GM12873 (cell line): Measurements from ENCODE around the gene STIM1.

Source experiments
- TF ChIP-seq, protein P1 (sequence below): IDR thresholded peaks from 2 replicates; pipeline ENCODE4 v1.5.1; 2012; ENCODE audit warnings: low read depth, mild to moderate bottlenecking, moderate library complexity, low read length, control low read depth; ENCODE audit not compliant: insufficient read depth; ENCODE audit errors: missing control alignments

The STIM1 gene

DNA sequence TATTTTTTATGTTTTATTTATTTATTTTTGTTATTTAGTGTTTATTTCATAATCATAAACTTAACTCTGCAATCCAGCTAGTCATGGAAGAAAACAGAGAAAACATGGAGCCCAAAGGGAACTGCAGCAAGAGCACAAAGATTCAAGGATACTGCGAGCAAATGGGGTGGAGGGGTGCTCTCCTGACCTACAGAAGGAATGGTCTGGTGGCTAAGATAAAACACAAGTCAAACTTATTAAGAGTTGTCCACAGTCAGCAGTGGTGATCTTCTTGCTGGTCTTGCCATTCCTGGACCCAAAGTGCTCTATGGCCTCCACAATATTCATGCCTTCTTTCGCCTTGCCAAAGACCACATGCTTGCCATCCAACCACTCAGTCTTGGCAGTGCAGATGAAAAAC lies 36.7 kb downstream of the STIM1 start:
- TF ChIP-seq, protein P1, sequence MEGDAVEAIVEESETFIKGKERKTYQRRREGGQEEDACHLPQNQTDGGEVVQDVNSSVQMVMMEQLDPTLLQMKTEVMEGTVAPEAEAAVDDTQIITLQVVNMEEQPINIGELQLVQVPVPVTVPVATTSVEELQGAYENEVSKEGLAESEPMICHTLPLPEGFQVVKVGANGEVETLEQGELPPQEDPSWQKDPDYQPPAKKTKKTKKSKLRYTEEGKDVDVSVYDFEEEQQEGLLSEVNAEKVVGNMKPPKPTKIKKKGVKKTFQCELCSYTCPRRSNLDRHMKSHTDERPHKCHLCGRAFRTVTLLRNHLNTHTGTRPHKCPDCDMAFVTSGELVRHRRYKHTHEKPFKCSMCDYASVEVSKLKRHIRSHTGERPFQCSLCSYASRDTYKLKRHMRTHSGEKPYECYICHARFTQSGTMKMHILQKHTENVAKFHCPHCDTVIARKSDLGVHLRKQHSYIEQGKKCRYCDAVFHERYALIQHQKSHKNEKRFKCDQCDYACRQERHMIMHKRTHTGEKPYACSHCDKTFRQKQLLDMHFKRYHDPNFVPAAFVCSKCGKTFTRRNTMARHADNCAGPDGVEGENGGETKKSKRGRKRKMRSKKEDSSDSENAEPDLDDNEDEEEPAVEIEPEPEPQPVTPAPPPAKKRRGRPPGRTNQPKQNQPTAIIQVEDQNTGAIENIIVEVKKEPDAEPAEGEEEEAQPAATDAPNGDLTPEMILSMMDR, result no peak

DNA sequence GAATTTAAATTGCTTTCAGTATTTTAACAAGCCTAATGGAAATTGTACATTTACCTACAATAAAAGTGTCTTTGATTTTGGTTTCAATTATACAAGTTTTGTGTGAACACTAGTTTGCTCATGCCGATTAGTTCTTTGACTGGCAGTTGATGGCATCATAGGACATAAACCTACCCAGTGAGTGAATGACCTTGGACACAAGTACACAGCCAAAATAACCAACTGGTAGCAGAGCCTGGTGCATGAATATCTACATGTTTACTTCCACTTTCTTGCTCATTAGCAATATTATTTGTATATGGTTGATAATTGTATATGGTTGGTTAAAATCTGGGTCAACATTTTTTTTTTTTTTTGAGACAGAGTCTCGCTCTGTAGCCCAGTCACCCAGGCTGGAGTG lies 37.8 kb downstream of the STIM1 start:
- TF ChIP-seq, protein P1, result no peak

DNA sequence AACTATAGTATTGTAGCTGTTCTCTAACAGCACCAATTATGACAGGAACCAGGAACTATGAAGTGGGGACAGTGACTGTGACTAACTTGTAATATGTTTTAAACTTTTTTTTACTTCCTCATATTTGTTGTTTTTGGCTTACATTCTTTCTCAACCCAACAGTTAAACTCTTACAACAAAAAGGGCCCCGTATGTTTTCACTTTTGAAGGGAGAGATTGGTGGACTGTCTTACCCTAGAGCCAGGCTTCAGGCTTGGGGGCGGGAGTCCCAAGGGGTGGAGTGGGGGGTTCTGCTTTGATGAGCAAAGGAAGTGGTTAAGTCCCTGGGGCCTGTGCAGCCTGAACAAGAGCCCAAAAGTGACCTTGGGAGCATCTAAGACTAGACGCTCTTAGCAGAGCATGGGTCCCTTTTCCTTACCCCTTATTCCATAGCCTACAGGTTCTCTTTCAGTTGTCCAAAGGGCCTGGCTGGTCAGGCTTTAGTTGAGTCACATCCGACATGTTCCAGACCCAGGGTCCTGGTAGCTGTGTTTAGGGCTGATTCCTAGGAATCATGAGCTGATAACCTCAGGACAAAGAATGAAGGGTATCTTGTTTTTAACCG lies 38.8 kb downstream of the STIM1 start:
- TF ChIP-seq, protein P1, result no peak

DNA sequence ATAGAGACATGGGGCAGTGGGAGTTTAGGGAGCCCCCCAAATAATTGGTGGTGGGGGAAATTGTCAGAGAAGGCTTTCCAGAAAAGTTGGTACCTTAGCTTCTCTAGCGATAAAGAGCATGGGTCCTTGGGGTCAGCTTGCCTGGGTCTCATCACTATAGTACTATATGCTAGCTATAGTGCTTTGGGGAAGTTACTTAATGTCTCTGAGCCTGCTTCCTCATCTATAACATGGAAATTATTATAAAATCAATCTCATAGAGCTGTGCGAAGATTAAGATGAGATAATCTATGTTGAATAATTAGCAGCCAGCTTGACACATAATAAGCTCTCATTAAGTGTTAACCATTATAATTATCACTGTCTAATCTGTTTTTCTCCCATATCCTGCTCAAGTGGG lies 41.2 kb downstream of the STIM1 start:
- TF ChIP-seq, protein P1, result no peak

DNA sequence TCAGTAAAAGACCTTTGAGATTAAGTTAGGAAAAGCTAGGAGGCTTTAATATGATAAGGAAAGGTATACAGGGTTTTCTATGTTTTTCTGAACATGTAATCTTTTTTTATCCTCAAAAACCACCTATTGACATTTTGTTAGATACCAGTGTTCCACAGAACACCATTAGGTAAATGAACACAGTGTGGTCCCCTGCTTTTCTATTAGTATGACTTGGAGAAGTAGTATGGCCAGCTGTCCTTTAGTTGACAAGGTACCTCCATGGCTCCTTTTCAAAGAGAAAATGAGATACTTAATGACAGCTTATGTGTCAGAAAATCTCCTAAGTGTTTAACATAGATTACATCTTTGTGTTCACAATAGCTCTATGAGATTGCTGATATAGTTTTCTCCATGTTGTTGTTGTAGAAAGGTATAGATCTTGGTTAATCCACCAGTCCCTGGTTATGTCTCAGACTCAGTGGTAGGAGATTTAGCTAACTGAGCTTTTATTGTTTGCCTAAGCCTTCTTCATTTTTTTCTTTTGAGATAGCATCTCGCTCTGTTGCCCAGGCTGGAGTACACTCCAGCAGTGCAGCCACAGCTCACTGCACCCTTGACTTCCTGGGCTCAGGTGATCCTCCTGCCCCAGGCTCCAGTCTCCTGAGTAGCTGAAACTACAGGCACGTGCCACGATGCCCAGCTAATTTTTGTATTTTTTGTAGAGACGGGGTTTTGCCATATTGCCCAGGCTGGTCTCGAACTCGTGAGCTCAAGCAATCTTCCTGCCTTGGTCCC lies 46.0 kb downstream of the STIM1 start:
- TF ChIP-seq, protein P1, result no peak

DNA sequence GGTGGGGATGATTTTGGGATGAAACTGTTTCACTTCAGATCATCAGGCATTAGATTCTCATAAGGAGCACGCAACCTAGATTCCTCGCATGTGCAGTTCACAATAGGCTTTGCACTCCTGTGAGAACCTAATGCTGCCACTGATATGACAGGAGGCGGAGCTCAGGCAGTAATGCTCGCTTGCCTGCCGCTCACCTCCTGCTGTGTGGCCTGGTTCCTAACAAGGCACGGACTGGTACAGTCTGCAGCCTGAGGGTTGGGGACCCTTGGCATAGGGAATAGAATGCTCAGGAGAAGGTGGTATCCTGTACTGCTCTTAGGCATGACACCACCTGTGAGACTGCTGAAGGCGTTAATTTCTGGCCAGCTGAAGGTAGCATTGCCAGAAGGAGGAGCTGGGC lies 47.0 kb downstream of the STIM1 start:
- TF ChIP-seq, protein P1, result no peak

DNA sequence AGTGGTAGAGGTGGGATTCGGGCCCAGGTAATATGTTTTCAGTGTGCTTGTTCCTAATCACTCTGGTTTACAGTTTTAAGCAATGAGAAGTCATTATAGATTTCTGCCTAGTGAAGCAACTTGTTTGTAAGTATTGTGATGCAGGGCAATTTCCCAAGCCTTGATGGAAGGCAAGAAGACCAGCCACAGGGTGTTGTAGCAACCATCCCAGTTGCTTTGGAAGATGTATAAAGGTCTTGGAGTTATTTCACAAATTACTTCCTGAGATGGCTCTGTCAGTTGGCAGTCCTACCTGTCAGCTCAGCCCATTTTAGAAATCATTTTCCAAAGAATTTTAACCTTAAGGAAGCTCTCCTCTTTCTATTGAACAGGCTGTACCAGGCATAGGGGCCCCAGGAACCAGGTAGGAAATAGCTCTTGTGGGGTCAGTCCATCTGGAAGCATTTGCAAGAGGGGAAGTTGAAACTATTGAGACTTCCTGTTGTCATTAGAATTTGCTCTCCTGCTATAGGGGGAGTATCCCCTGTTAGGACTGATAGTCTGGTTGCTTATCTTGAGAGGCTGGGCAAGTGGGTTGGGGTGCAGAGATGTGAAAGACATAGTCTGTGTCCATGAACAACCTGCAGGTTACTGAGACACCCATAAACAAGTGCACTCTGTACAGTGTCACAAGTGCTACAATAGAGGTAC lies 47.9 kb downstream of the STIM1 start:
- TF ChIP-seq, protein P1, result no peak
